GM21723 (cell line): Measurements from ENCODE around the gene ARPC1B.

Source experiments
- ATAC-seq: cut with Tn5 transposase; IDR thresholded peaks from one replicate; pipeline ENCODE4 v1.9.1; 2021; ENCODE audit warnings: mild to moderate bottlenecking, moderate library complexity; ENCODE audit not compliant: unreplicated experiment

The ARPC1B gene

GRCh38 chr7:99366646-99367045 is 7.9 kb upstream of the ARPC1B start:
- no peak for ATAC-seq

GRCh38 chr7:99368750-99369389 is 5.7 kb upstream of the ARPC1B start:
- ATAC-seq, result no peak

- ATAC-seq, result no peak
These were observed 4.7 kb upstream of the ARPC1B start for GRCh38 chr7:99369767-99370391.

- ATAC-seq, result no peak
These were observed 3.1 kb upstream of the ARPC1B start for GRCh38 chr7:99371376-99371920.

- ATAC-seq, result no peak
These were observed 2.0 kb upstream of the ARPC1B start for GRCh38 chr7:99372275-99373090.

GRCh38 chr7:99373091-99374066 is 1.2 kb upstream of the ARPC1B start:
- ATAC-seq, result no peak

GRCh38 chr7:99375070-99375807 is 709 bp downstream of the ARPC1B start:
- ATAC-seq, result peak; percentile 50

- peak; percentile 20 for ATAC-seq
These were observed 4.6 kb downstream of the ARPC1B start for GRCh38 chr7:99379043-99379577.

GRCh38 chr7:99379693-99380031 is 5.1 kb downstream of the ARPC1B start:
- peak; percentile 17 for ATAC-seq

- peak; percentile 47 for ATAC-seq
These were observed 5.7 kb downstream of the ARPC1B start for GRCh38 chr7:99380032-99380822.

- ATAC-seq, result peak; percentile 73
These were observed 6.5 kb downstream of the ARPC1B start for GRCh38 chr7:99380823-99381663.

GRCh38 chr7:99381664-99382075 is 7.1 kb downstream of the ARPC1B start:
- no peak for ATAC-seq

GRCh38 chr7:99383203-99383602 is 8.7 kb downstream of the ARPC1B start:
- no peak for ATAC-seq

- no peak for ATAC-seq
These were observed 9.4 kb downstream of the ARPC1B start for GRCh38 chr7:99383791-99384370.

GRCh38 chr7:99384523-99384922 is 10.0 kb downstream of the ARPC1B start:
- no peak for ATAC-seq

- ATAC-seq, result no peak
These were observed 11.0 kb downstream of the ARPC1B start for GRCh38 chr7:99385564-99385963.

GRCh38 chr7:99386584-99387238 is 12.2 kb downstream of the ARPC1B start:
- no peak for ATAC-seq
